ENCODE data around the gene FLYWCH1. TPM values are rescaled to one million over a fixed set of nuclear protein-coding genes. Genes with fewer than 3 reads are reported as not detected.

Gene FLYWCH1
- total and polyA plus RNA-seq, 10 of the 15 experiments (the other 5 are each of a cell fraction or from before 2014, with no cell fraction given) = 0.47 to 33.8 (median 11.2) TPM

- TF ChIP-seq IRF5 (IDR thresholded peaks at IDR 0.05; ENCODE audit: borderline replicate concordance) (no peak), IKZF1 (conservative IDR thresholded peaks at IDR 0.05) (0 out of 2 replicates have a peak, but pooled peaks have one; percentile 24), ZBTB11 (CRISPR knock-in tag; IDR thresholded peaks at IDR 0.05) (no peak)
These were observed 52.2 kb downstream of the FLYWCH1 start, which contains the start of gene KREMEN2 (continued) for GRCh38 chr16:2963723-2964474.
